AG04450 (cell line): ENCODE data around the gene DDX28. TPM values are rescaled to one million over a fixed set of nuclear protein-coding genes. Genes with fewer than 3 reads are reported as not detected.

Experiments
- CTCF ChIA-PET: fragments of 300-600, 350-600 bp; formaldehyde crosslinking; extraction: SDS; loops from one replicate; lab custom pipeline; 2022; ENCODE audit warnings: antibody characterized with exemption, inconsistent platforms; lab: Charles Lee
- POLR2A ChIA-PET: fragments of 350-600 bp; formaldehyde crosslinking; extraction: SDS; loops from one replicate; lab custom pipeline; 2021; ENCODE audit warnings: antibody characterized with exemption, inconsistent platforms; lab: Yijun Ruan, JAX
- DNase-seq: peaks from one replicate; pipeline ENCODE4 v3.0.0-alpha.2; 2011; ENCODE audit warnings: low read depth, low spot score
- H3K27ac ChIP-seq: one replicate; pipeline ENCODE4 v1.5.1; 2012; ENCODE audit warnings: low read depth, low read length, control low read depth
- H3K27me3 ChIP-seq: one replicate; pipeline ENCODE4 v1.6.0; 2012; ENCODE audit warnings: low read length; ENCODE audit not compliant: control insufficient read depth, insufficient read depth
- H3K4me3 ChIP-seq: 2 replicates; pipeline ENCODE4 v1.5.1; 2011; ENCODE audit warnings: mild to moderate bottlenecking, low read depth, low read length, control low read depth
- H3K9me3 ChIP-seq: 2 replicates; pipeline ENCODE4 v1.5.1; 2012; ENCODE audit warnings: low read length; ENCODE audit not compliant: control insufficient read depth, insufficient read depth
- CTCF ChIP-seq: IDR thresholded peaks from 2 replicates; pipeline ENCODE4 v1.5.1; 2011; ENCODE audit warnings: low read depth, low read length, control low read depth, inconsistent platforms
- polyA plus RNA-seq: library from polyadenylated mRNA; depleted of rRNA; stranded (reverse); fragments of >200 nt; gene quantifications from 2 replicates; pipeline ENCODE4 v1.2.3, GENCODE V29; 2011

DDX28 gene
- polyA plus RNA-seq, 1 experiment = 7.6 TPM

- H3K27ac ChIP-seq = no peak overlapping the region
- no peak for TF ChIP-seq CTCF
- H3K9me3 ChIP-seq = no peaks in the 10 kb centered on the region
- no peak for DNase-seq
- H3K4me3 ChIP-seq = no peak overlapping the region
- ChIA-PET POLR2A (no interaction called here), CTCF (interaction anchor here (2.0 to 2.2 kb wide), 2 partner anchors 30 to 160 kb away, joined by 6 to 9 read pairs; no protein-coding TSS in a partner anchor)
- H3K27me3 ChIP-seq = no peaks in the 10 kb centered on the region
These were observed 47.3 kb upstream of the DDX28 start for GRCh38 chr16:68070249-68070730.

GRCh38 chr16:68069511-68070248 is 46.6 kb upstream of the DDX28 start:
- DNase-seq = no peak
- Histone ChIP-seq H3K4me3 (no peak overlapping the region), H3K9me3 (no peaks in the 10 kb centered on the region), H3K27me3 (no peaks in the 10 kb centered on the region), H3K27ac (no peak overlapping the region)
- ChIA-PET POLR2A (no interaction called here), CTCF (interaction anchor here (2.0 kb wide), 1 partner anchor 29 kb away, joined by 6 read pairs; no protein-coding TSS in a partner anchor)
- TF ChIP-seq CTCF = no peak

- CTCF ChIA-PET = interaction anchor here (0.7 kb wide), 1 partner anchor 59 kb away, joined by 4 read pairs; no protein-coding TSS in a partner anchor
- H3K27ac ChIP-seq = no peak overlapping the region
These were observed 45.9 kb upstream of the DDX28 start for GRCh38 chr16:68068926-68069325.

GRCh38 chr16:68066763-68067162 is 43.7 kb upstream of the DDX28 start:
- no peak for TF ChIP-seq CTCF
- Histone ChIP-seq H3K4me3 (no peak overlapping the region), H3K9me3 (no peaks in the 10 kb centered on the region), H3K27ac (no peak overlapping the region), H3K27me3 (no peaks in the 10 kb centered on the region)
- ChIA-PET POLR2A (no interaction called here), CTCF (interaction anchor here (0.6 kb wide), 1 partner anchor 119 kb away, joined by 9 read pairs; no protein-coding TSS in a partner anchor)
- DNase-seq = no peak

More at GRCh38 chr16:68068926-68069325, 45.9 kb upstream of the DDX28 start:
- POLR2A ChIA-PET = no interaction called here
- no peaks in the 10 kb centered on the region for H3K27me3 ChIP-seq
- no peak overlapping the region for H3K4me3 ChIP-seq
- H3K9me3 ChIP-seq = no peaks in the 10 kb centered on the region
- DNase-seq = no peak
- no peak for TF ChIP-seq CTCF
